GM18873 (cell line): Measurements from ENCODE around the gene SIAE.
"Not testable (repeated sequence)": the region's sequence is repeated elsewhere in the genome, so short reads cannot be mapped to it uniquely, and the experiment has no call there.

ENCODE experiments used
- ATAC-seq: cut with Tn5 transposase; IDR thresholded peaks from one replicate; pipeline ENCODE4 v1.9.1; 2021; ENCODE audit warnings: mild to moderate bottlenecking, moderate library complexity, moderate number of reproducible peaks; ENCODE audit not compliant: unreplicated experiment, low FRiP score

The SIAE gene

DNA sequence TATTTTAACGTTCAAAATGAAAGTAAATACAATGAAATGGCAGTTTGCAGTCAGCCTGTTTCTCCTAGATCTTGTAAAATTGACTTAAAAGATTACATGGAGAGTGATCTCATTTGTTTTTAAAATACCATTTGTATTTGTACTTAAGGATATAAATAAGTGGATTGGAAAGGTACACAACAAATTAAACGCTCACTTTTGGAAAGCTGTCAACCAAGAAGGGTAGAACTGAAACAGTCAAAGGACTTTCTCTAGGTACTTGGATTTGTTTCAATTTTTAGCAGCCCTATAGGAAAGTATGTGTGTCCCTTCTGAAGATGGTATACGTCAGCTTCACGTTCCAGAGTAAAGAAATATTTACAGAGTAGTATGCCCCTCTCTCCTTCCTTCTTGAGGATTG, 43.6 kb downstream of the SIAE start:
- ATAC-seq: no peak

DNA sequence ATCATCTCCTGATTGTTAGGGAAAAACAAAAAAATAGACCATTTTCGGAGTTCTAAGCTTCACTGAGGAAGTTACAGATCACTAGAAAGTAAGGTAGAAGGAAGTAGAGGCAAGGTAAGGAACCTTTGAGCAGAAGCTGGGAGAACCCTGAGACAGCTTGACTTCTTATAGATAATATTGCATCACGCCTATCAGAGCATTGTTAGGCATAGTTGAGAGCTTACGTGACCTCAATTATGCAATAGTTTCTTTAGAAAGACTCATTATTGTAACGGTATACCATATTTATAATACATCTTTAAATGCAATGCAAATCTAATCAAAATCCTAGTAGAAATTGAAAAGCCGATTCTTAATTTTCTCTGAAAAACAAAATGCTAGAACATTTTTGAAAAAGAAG, 46.0 kb downstream of the SIAE start:
- ATAC-seq: no peak

DNA sequence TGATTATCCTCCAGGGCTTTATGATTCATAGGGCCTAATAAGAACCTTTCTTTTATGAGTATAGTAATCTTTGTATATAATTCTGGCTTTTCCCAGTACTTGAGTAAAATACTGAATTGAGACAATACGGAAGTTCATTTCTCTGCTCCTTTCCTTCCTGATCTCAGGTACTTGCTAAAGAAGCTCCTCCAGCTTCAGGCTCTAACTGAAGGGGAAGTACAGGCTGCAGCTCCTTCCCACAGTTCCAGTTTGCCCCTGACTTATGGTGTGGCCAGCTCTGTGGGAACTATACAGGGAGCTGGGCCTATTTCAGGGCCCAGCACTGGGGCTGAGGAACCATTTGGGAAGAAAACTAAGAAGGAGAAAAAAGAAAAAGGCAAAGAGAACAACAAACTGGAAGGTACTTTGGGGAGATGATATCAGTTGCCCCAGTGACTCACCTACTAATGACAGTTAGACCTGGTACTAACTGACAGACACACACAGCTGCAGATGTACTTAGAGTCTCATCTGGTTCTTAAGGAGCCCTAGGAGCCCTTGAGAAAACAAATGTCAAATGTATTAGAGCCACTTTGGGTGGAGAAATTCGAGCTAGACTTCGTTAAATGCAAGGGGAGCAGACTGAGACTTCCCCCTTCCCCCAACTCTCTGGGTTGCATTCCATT, 47.9 kb downstream of the SIAE start:
- no peak for ATAC-seq

DNA sequence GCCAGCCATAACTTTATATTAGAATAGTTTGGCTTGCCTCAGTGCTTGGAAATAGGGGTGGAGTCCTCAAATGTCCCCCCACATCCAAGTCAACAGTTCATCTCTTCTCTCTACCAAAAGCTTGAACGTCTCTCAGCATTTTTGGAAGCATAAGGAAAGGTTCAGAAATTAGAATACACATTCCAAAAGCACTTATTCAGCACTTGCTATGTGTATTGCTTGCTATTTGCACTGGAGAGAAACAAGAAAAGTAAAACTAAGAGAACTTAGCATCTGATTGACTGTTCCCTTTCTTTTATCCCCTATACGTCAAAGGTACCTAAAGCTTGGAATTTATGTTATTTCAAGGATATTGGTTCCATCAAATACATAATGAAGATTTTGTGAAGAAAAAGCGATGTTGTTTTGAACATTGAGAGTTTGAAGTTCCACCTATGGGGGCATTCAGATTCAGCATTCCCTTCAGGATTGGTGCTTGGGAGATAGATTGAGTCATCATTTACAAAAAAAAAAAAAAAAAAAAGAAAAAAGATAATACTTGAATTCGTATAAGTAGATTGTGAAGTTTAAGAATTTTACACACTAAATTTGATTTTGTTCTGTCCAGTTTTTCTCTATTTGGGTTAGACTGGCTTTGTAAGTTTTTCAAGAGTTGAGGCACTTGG, 49.5 kb downstream of the SIAE start:
- ATAC-seq: no peak

DNA sequence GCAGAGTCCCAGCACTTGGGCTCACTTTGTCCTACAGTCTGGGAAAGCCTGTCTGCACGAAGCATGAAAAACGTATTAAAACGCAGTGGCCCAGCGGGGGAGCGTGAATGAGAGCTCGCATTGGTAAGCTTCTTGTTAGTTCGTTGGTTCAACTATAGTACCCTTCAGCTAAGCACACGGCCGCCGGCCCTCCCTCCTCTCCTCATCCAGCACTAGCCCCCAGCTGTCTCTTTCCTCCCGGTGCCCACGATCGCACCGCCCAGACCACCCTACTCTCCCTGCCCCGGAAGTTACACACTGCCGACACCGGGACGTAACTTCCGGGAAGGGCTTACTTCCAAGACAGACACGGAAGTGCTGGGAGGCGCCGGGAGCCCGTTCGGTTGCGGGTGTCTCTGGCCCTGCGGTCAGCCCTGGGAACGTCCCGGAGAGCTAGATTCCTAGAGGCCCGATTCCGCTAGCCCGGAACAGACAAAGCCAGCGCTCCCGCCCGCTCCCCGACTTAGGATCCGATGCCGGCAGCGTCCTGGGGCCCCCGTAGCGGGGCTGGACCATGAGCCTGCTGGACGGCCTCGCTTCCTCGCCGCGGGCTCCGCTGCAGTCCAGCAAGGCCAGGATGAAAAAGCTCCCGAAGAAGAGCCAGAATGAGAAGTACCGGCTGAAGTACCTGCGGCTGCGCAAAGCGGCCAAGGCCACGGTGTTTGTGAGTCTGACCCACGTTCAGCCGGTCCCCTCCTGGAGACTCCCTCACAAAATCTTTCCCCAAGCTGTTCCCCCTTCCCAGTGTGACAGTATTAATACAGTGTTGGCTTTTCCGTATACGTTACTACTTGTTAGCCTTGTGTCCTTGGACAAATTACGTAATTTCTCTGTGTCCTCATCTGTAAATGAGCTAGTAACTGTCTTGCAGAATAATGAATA, 50.7 kb downstream of the SIAE start, which contains the start of gene TBRG1:
TSS of gene TBRG1 (plus strand) at position 334 of the 921 bp plus-strand sequence. CDS start at position 554, 220 bp downstream.
- peak; percentile 95 for ATAC-seq

DNA sequence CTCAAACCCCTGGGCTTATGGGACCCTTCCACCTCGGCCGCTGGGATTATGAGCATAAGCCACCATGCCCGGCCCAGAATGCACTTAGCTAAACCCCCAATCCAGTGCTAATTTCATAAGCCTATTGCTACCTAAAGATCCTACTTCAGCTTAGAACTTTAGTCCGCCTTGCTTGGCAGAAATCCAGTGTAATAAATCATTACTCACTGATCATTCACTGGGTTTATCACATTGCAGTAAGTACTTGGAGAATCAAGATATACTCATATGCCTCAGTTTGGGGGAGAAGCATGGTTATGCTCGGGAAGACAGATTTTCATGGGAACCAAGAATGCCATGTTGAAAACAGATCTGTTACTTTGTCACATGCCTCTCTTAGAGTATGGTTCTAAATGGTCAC, 54.7 kb downstream of the SIAE start:
- no peak for ATAC-seq

DNA sequence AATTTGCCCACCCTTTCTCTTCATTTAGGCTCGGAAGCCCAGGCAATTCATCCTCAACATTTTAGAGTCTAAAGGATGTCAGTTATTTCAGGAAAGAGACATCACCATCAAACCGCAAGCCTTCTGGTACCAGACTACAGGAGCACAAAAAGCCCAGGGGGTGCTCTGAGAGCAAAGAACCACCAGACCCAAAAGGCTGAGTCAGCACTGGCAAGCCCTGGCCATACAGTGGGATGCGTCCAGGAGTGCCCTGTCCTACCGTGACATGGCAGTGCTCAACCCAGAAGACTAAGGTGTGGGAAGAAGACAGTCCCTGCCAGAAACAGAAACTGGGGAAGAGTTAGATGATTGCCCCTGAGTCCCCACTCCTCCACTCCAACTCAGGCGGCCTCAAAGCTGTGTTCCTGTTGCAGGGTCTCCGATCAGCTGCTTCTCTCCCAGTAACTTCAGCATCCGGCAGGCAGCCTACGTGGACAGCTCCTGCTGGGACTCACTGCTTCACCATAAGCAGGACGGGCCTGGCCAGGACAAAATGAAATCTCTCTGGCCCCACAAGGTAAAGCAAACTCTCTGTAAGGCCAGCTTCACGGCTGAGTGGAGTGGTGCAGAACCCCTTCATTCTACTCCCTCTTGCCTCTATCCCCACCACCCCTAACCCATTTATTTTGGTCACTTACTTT, 60.8 kb downstream of the SIAE start:
- no peak for ATAC-seq

DNA sequence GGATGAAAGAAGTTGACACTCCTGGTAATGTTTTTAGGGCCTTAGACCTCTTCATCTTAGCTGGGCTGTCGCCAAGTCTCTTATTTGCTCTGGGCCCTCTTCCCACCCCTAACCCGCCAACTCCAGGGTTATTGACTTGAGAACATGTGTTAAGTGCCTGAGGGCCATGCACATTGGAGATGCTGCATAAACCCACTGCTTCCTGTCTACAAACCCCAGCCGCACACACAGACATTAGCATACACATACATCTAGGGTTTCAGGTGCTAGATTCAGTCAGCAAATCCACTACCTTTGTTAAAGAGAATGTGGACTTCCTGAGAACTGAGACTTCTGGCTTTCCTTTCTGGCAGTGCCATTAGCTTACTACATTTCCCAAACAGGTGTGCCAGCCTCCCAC, 61.5 kb downstream of the SIAE start:
- ATAC-seq: no peak

DNA sequence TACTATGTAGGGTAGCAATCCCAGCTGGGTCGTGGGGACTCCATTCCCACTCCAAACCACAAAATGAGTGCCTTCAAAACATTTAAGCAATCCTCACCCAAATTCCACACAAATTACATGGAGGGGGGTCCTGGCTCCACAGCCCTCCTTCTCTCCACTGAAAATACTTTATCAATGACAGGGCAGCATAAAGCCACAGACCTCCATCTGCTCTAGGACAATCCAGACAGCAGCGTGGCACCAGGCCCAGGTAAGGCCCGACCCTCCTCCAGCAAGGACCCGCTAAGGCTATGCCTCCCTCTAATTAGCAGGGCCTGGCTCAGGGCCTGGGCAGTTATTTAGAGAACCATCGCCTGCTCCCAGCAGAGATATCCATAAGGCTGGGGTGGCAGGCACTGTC, 62.5 kb downstream of the SIAE start, which contains the start of gene PANX3:
TSS of gene PANX3 (plus strand) at position 365 of the 400 bp plus-strand sequence. CDS start 129 bp downstream, outside the sequence.
- ATAC-seq: no peak

DNA sequence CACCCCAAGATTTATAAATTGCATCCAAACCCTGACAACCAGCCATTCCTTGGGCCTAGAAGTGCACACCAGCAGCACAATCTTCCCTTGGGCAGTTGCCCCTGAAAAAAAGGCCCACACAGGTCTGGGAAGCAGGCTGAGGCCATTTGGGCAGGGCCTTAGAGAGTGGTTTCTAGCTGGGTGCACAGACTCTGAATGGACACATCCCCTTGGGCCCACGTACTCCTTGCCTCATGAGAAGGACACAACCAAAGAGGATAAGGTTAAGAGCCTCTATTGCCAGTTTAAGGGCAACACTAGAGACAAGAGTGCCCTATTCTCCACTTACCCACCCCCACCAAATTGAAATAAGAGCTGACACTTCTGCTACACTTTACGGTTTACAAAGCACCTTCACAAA, 63.2 kb downstream of the SIAE start:
- ATAC-seq: no peak

DNA sequence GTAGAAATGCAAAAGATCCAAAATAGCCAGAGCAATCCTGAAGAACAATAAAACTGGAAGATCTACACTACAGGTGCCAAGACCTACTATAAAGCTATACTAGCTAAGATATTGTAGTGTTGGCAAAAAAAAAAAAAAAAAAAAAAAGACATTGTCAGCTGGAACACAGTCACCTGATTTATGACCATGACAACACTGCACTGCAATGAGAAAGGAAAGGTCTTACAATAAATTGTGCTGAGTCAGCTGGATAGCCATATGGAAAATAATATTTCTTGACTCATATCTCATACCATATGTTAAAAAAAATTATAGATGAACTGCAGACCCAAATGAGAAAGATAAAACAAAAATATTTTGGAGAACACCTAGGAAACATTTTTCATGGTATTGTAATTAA, 65.4 kb downstream of the SIAE start:
- no peak for ATAC-seq

DNA sequence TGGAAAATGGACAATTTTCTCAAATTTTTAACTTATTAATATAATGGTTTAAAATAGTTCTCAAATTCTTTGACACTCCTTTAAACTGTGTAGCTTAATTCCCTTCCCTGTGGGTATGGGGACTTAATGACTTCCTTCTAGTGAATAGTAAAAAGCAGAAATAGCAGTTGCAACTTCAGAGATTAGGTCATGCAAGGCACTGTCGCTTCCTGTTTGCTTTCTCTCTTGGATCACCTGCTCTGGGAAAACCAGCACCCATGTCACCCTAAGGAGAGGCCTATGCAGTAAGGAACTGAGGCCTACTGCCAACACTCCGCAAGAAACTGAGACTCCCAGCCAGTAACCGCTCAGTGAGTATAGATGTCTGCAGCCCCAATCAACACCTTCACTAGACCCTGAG, 67.8 kb downstream of the SIAE start:
- no peak for ATAC-seq

DNA sequence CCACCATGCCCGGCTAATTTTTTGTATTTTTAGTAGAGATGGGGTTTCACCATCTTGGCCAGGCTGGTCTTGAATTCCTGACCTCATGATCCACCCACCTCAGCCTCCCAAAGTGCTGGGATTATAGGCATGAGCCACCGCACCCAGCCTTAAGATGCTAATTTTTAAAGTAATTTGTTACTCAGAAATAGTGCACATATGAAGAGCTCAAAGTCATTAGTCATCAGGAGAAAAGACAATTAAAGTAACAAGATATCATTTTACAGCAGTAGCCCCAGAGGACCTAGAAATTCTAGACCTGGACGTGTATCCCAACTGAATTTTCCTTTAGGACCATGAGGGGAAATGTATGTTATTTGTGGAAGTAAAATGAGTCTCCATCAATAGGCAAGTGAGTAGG, 70.8 kb downstream of the SIAE start:
- ATAC-seq: not testable (repeated sequence)

DNA sequence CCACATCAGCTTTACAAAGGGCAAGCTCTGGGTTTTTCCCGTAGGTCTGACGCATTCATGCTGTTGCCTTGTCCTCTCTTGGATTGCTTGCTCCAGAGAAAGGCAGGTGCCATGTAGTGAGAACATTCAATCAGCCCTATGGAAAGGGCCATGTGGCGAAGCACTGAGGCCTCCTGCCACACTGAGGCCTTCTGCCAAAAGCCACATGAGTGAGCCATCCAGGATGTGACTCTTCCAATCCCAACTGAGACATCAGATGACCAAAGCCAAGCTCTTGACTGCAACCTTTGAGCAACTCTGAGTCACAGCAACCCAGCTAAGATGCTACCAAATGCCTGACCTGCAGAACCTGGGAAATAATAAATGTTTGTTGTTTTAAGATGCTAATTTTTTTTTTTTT, 71.3 kb downstream of the SIAE start:
- no peak for ATAC-seq

DNA sequence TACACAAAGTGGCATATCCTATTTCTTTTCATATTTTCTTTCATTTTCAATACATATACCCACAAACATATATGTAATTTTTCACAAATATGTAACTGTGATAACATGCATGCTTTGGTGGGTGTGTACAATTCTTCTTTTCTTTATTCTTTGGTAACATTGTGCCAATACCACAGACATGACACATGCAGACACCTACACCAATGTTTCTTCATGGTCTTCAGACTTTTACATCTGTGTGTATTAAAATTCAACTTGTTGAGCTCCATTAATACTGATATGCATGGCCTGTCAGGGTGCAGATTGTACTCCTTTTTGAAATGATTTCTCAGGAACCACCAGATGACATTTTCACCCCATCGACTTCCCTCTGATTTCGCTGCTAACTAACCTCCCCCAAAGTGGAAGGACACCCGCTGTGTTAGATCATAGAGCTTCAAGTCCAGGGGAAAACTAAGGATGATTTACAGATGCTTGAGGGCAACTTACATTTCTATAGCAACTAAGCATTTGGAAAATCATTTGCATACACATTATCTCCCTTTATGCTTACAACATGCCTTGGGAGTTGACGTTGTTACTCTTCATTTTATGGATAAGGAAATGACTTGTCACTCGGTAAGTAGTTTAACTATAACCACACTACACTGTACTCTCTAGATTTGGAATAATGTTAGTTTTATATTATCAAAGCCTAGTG, 72.8 kb downstream of the SIAE start:
- no peak for ATAC-seq

DNA sequence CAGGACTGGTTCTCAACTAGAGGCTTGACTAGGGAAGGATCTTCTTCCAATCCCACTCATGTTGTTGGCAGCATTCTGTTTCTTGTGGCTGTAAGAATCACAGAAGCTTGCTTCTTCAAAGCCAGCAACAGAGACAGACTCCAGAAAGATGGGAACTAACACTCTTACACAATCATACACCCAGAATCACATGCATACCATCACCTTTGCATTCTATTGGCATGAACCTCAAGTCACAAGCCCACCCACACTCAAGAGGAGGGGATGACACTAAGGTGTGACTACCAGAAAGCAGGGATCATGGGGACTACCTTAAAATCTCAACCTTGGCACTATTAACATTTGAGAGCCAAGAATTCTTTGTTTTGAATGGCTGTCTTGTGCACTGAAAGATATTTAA, 75.9 kb downstream of the SIAE start:
- no peak for ATAC-seq

DNA sequence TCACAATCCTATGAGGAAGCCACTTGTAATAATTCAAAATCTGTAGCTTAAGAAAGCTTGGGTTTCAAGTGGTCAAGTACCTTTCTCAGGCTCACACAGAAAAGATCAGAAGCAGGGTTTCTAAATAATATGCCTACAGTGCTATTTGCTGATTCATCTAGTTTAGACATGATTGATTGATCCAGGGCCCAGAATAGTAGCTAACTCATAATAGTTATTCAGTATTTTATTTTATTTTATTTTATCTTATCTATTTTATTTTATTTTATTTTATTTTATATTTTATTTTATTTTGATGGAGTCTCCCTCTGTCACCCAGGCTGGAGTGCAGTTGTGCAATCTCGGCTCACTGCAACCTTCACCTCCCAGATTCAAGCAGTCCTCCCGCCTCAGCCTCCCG, 78.2 kb downstream of the SIAE start:
- ATAC-seq: no peak

DNA sequence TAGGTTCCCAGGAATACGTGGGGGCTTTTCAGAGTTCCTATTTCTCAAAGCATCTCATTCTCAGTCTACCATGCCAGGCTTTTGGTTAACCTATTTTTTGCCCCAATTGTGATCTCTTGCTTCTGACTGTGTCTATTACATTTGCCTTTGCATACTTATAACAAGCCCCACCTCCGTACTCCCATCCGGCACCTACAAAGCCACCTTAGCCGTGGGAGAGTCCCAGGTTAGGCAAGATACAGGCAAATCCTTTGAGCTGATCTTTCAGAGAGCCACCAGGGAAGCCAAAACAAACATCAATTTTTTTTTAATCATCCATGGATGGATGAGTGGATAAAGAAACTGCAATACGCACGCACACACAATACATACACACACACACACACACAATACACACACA, 80.9 kb downstream of the SIAE start:
- no peak for ATAC-seq

DNA sequence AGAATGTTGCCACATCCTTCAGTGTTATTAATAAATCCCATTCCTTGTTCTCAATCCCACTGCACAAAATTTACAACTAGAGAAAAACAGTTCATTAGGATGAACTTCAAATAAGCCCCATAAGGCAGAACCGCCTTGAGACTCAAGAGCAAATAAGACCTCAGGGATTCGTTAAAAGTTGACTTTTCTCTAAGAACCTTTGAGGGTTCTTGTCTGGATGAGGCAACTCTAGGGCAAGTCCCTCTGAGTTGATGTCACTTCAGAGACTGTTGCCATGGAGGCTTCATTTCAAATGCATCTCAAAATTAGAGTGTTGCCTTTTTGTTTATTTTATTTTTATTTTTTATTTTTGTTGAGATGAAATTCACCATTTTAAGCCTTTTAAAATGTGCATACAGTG, 82.1 kb downstream of the SIAE start:
- no peak for ATAC-seq

DNA sequence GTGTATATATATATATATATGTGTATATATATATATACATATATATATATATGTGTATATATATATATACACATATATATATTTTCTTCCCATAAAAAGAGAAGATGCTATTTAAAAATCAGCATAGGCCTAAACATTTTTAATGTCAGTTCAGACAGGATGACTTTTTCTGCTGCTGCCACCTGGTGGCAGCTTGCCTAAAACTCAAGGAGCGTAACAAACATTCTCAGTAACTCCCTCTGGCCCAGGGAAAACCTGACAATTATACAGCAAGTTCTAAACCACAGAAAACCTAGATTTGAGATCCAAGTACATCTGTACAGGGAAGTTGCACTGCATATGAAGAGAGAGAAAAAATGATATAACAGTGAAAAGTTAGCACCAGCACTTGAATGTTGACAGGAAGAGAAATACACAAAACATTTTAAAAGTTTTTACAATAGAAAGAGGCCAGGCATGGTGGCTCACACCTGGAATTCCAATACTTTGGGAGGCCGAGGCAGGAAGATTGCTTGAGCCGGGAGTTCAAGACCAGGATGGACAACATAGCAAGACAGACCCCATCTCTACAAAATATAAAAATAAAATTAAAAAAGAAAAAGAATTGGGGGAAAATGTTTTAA, 87.2 kb downstream of the SIAE start:
- ATAC-seq: no peak
